Retinal pigment epithelial cell (primary cell): ENCODE results near the gene PRPF19.

Experiments
- DNase-seq: peaks from one replicate; pipeline ENCODE4 v3.0.0-alpha.2; 2010; ENCODE audit warnings: low read depth
- H3K4me3 ChIP-seq: 2 replicates; pipeline ENCODE4 v1.5.1; 2011; ENCODE audit warnings: mild to moderate bottlenecking, low read length, control low read depth, moderate library complexity
- CTCF ChIP-seq: conservative IDR thresholded peaks from 2 replicates; pipeline ENCODE4 v1.5.1; 2011; ENCODE audit warnings: low read depth, low read length, control low read depth, inconsistent platforms

PRPF19 gene

GRCh38 chr11:60855726-60856633 lies 50.4 kb downstream of the PRPF19 start, which contains the start of gene PTGDR2:
Gene PTGDR2 (minus strand): TSS chr11:60855950. CDS start chr11:60853722, 2,228 bp downstream.
- H3K4me3 ChIP-seq = no peak within 1 kb of the TSS
- no peak for DNase-seq
- TF ChIP-seq CTCF = no peak

- DNase-seq = no peak
- no peak for TF ChIP-seq CTCF
- H3K4me3 ChIP-seq = no peak overlapping the region
Observed at GRCh38 chr11:60854847-60855725, 51.3 kb downstream of the PRPF19 start.

GRCh38 chr11:60854140-60854846 lies 52.1 kb downstream of the PRPF19 start:
- TF ChIP-seq CTCF = no peak
- H3K4me3 ChIP-seq = no peak overlapping the region
- no peak for DNase-seq

GRCh38 chr11:60852982-60853950 lies 53.1 kb downstream of the PRPF19 start:
- H3K4me3 ChIP-seq = no peak overlapping the region
- no peak for TF ChIP-seq CTCF

GRCh38 chr11:60852117-60852981 lies 54.0 kb downstream of the PRPF19 start:
- no peak for DNase-seq
- H3K4me3 ChIP-seq = no peak overlapping the region
- no peak for TF ChIP-seq CTCF

More at GRCh38 chr11:60852982-60853950, 53.1 kb downstream of the PRPF19 start:
- no peak for DNase-seq
